ENCODE results near the gene GRIK3. TPM values are rescaled to one million over a fixed set of nuclear protein-coding genes. Genes with fewer than 3 reads are reported as not detected.
A peak's percentile ranks its signal among the peaks of the same experiment; 100 is the strongest.

GRIK3 gene
- total RNA-seq, 1 donor from 2014 or later: 2.3 TPM

- peaks cover 28% of the 10 kb centered on the region for H3K27me3 Mint-ChIP-seq
- no peaks in the 10 kb centered on the region for H3K36me3 Mint-ChIP-seq
- DNase-seq (ENCODE audit: extremely low spot score, unreplicated experiment): peak; percentile 20
- H3K4me1 Mint-ChIP-seq (ENCODE audit: unreplicated experiment): no peaks in the 10 kb centered on the region
- H3K9me3 Mint-ChIP-seq: no peaks in the 10 kb centered on the region
- no peak overlapping the region for H3K4me3 Mint-ChIP-seq
- no peak overlapping the region for H3K27ac Mint-ChIP-seq
- TF ChIP-seq CTCF (conservative IDR thresholded peaks at IDR 0.05): no peak
Measured at GRCh38 chr1:36881068-36881405, 153.3 kb downstream of the GRIK3 start.

- TF ChIP-seq CTCF (conservative IDR thresholded peaks at IDR 0.05): no peak
- H3K27ac Mint-ChIP-seq: no peak overlapping the region
- no peaks in the 10 kb centered on the region for H3K4me1 Mint-ChIP-seq (ENCODE audit: unreplicated experiment)
- H3K4me3 Mint-ChIP-seq: no peak overlapping the region
- peaks cover 28% of the 10 kb centered on the region for H3K27me3 Mint-ChIP-seq
- no peaks in the 10 kb centered on the region for H3K9me3 Mint-ChIP-seq
- H3K36me3 Mint-ChIP-seq: no peaks in the 10 kb centered on the region
- peak; percentile 51 for DNase-seq (ENCODE audit: extremely low spot score, unreplicated experiment)
Measured at GRCh38 chr1:36880155-36881067, 153.9 kb downstream of the GRIK3 start.

GRCh38 chr1:36879613-36880012, 154.7 kb downstream of the GRIK3 start:
- Mint-ChIP-seq H3K9me3 (no peaks in the 10 kb centered on the region), H3K27me3 (peaks cover 32% of the 10 kb centered on the region), H3K4me1 (ENCODE audit: unreplicated experiment) (no peaks in the 10 kb centered on the region), H3K36me3 (no peaks in the 10 kb centered on the region), H3K27ac (no peak overlapping the region), H3K4me3 (no peak overlapping the region)
- peak; percentile 48 for DNase-seq (ENCODE audit: extremely low spot score, unreplicated experiment)
- no peak for TF ChIP-seq CTCF (conservative IDR thresholded peaks at IDR 0.05)

- peaks cover 34% of the 10 kb centered on the region for H3K27me3 Mint-ChIP-seq
Measured at GRCh38 chr1:36876990-36877389, 157.3 kb downstream of the GRIK3 start.

GRCh38 chr1:36874271-36875060, 159.8 kb downstream of the GRIK3 start:
- H3K4me1 Mint-ChIP-seq (ENCODE audit: unreplicated experiment): no peaks in the 10 kb centered on the region
- no peaks in the 10 kb centered on the region for H3K9me3 Mint-ChIP-seq
- H3K27me3 Mint-ChIP-seq: peaks cover 26% of the 10 kb centered on the region
- TF ChIP-seq CTCF (conservative IDR thresholded peaks at IDR 0.05): no peak
- no peak overlapping the region for H3K27ac Mint-ChIP-seq
- no peaks in the 10 kb centered on the region for H3K36me3 Mint-ChIP-seq
- H3K4me3 Mint-ChIP-seq: no peak overlapping the region
- peak; percentile 51 for DNase-seq (ENCODE audit: extremely low spot score, unreplicated experiment)

More at GRCh38 chr1:36876990-36877389, 157.3 kb downstream of the GRIK3 start:
- TF ChIP-seq CTCF (conservative IDR thresholded peaks at IDR 0.05): no peak
- no peak overlapping the region for H3K4me3 Mint-ChIP-seq
- DNase-seq (ENCODE audit: extremely low spot score, unreplicated experiment): peak; percentile 11
- no peaks in the 10 kb centered on the region for H3K4me1 Mint-ChIP-seq (ENCODE audit: unreplicated experiment)
- no peak overlapping the region for H3K27ac Mint-ChIP-seq
- H3K36me3 Mint-ChIP-seq: no peaks in the 10 kb centered on the region
- no peaks in the 10 kb centered on the region for H3K9me3 Mint-ChIP-seq

Measured in type B pancreatic cell (in vitro differentiated cells).